IMR-90 (cell line): ENCODE results near the gene ZNF407. TPM values are rescaled to one million over a fixed set of nuclear protein-coding genes. Genes with fewer than 3 reads are reported as not detected.

Experiments used
- ATAC-seq: fragments of 200-7000 bp; cut with Tn5 transposase; 2 replicates; pipeline ENCODE4 v1.9.1; 2020; ENCODE audit warnings: low read depth, mild to moderate bottlenecking, moderate library complexity
- BruUV-seq: library from RNA; stranded (reverse); fragments of 400-500 nt; replicated peaks from 2 replicates; lab custom pipeline; 2021; lab: Mats Ljungman, UMichigan
- CTCF ChIA-PET: fragments of 300-600 bp; formaldehyde crosslinking; extraction: SDS; loops from one replicate; lab custom pipeline; 2021; ENCODE audit warnings: antibody characterized with exemption; lab: Yijun Ruan, JAX
- POLR2A ChIA-PET: fragments of 300-600 bp; sonication (Branson Sonifier 250); formaldehyde crosslinking; loops from one replicate; lab custom pipeline; 2022; ENCODE audit warnings: antibody characterized with exemption; ENCODE audit not compliant: unreplicated experiment; lab: Charles Lee
- DNase-seq: peaks from one replicate; pipeline ENCODE4 v3.0.0; 2013
- H2AFZ ChIP-seq: replicated peaks from 2 replicates; pipeline ENCODE3; 2013; ENCODE audit warnings: low read length, mild to moderate bottlenecking; ENCODE audit not compliant: poor library complexity
- H2AK5ac ChIP-seq: 2 replicates; pipeline ENCODE4 v1.6.1; 2013; ENCODE audit warnings: low read depth, low read length, inconsistent platforms
- H2AK9ac ChIP-seq: replicated peaks from 2 replicates; pipeline ENCODE3; 2013; ENCODE audit warnings: mild to moderate bottlenecking, low read depth, low read length, moderate library complexity; ENCODE audit not compliant: poor library complexity
- H2BK120ac ChIP-seq: 2 replicates; pipeline ENCODE4 v1.6.1; 2013; ENCODE audit warnings: low read depth, low read length, inconsistent platforms
- H2BK15ac ChIP-seq: 3 replicates; pipeline ENCODE4 v1.6.1; 2013; ENCODE audit warnings: low read depth, low read length, inconsistent platforms
- H2BK20ac ChIP-seq: 2 replicates; pipeline ENCODE4 v1.6.1; 2013; ENCODE audit warnings: low read depth, mild to moderate bottlenecking, inconsistent platforms, low read length, moderate library complexity
- H2BK5ac ChIP-seq: 2 replicates; pipeline ENCODE4 v1.6.1; 2013; ENCODE audit warnings: mild to moderate bottlenecking, low read depth, low read length, inconsistent platforms; ENCODE audit not compliant: poor library complexity, severe bottlenecking
- H3K14ac ChIP-seq: replicated peaks from 2 replicates; pipeline ENCODE4 v1.6.1; 2013; ENCODE audit warnings: low read depth, low read length, inconsistent platforms
- H3K18ac ChIP-seq: 2 replicates; pipeline ENCODE4 v1.6.1; 2013; ENCODE audit warnings: low read depth, low read length, control low read depth
- H3K23ac ChIP-seq: 2 replicates; pipeline ENCODE4 v1.6.1; 2013; ENCODE audit warnings: low read depth, low read length, inconsistent platforms
- H3K27ac ChIP-seq: 2 replicates; pipeline ENCODE4 v1.5.1; 2013; ENCODE audit warnings: mild to moderate bottlenecking, control low read depth, low read length; ENCODE audit not compliant: insufficient read depth
- H3K27me3 ChIP-seq: 2 replicates; pipeline ENCODE4 v1.6.1; 2013; ENCODE audit warnings: low read length; ENCODE audit not compliant: control insufficient read depth, insufficient read depth
- H3K36me3 ChIP-seq: 2 replicates; pipeline ENCODE4 v1.6.1; 2013; ENCODE audit warnings: low read length, mixed read lengths; ENCODE audit not compliant: control insufficient read depth, insufficient read depth
- H3K4ac ChIP-seq: 2 replicates; pipeline ENCODE4 v1.6.1; 2013; ENCODE audit warnings: low read depth, low read length, inconsistent platforms
- H3K4me1 ChIP-seq: 2 replicates; pipeline ENCODE4 v1.6.1; 2013; ENCODE audit warnings: low read length, mixed read lengths; ENCODE audit not compliant: control insufficient read depth, insufficient read depth
- H3K4me2 ChIP-seq: 2 replicates; pipeline ENCODE4 v1.6.1; 2013; ENCODE audit warnings: low read depth, mild to moderate bottlenecking, control low read depth, low read length, moderate library complexity
- H3K4me3 ChIP-seq: 2 replicates; pipeline ENCODE4 v1.5.1; 2013; ENCODE audit warnings: low read depth, mild to moderate bottlenecking, control low read depth, low read length, moderate library complexity; ENCODE audit not compliant: insufficient read depth
- H3K56ac ChIP-seq: 2 replicates; pipeline ENCODE4 v1.6.1; 2013; ENCODE audit warnings: low read length, inconsistent platforms; ENCODE audit not compliant: insufficient read depth; ENCODE audit errors: extremely low read depth
- H3K79me1 ChIP-seq, 2 experiments: 2 replicates each; pipeline ENCODE4 v1.6.1; 2013; ENCODE audit warnings: low read length in 2 of 2, inconsistent platforms in 1 of 2, low read depth in 1 of 2
- H3K9ac ChIP-seq: 2 replicates; pipeline ENCODE4 v1.6.1; 2013; ENCODE audit warnings: low read depth, low read length, control low read depth
- H3K9me1 ChIP-seq: 2 replicates; pipeline ENCODE4 v1.6.1; 2013; ENCODE audit warnings: low read length, inconsistent platforms; ENCODE audit not compliant: insufficient read depth
- H3K9me3 ChIP-seq: 2 replicates; pipeline ENCODE4 v1.6.1; 2013; ENCODE audit warnings: low read length; ENCODE audit not compliant: control insufficient read depth, insufficient read depth
- H4K20me1 ChIP-seq: 2 replicates; pipeline ENCODE4 v1.6.1; 2013; ENCODE audit warnings: low read length, inconsistent platforms; ENCODE audit not compliant: insufficient read depth
- H4K5ac ChIP-seq: 2 replicates; pipeline ENCODE4 v1.6.1; 2013; ENCODE audit warnings: mild to moderate bottlenecking, low read depth, low read length, control low read depth
- H4K8ac ChIP-seq, 2 experiments: 2 replicates each; pipeline ENCODE4 v1.6.1; 2013; ENCODE audit warnings: low read depth in 2 of 2, low read length in 2 of 2, control low read depth in 1 of 2, inconsistent platforms in 1 of 2
- H4K91ac ChIP-seq: 2 replicates; pipeline ENCODE4 v1.6.1; 2013; ENCODE audit warnings: low read depth, low read length, inconsistent platforms; ENCODE audit not compliant: insufficient read depth
- BHLHE40 ChIP-seq: fragments of 150-350 bp; IDR thresholded peaks from 2 replicates; pipeline ENCODE4 v1.6.1; 2016; ENCODE audit warnings: mild to moderate bottlenecking, low read depth, low read length
- CEBPB ChIP-seq: IDR thresholded peaks from 2 replicates; pipeline ENCODE4 v1.6.1; 2012; ENCODE audit warnings: low read depth, low read length, improper control_type of control experiment
- CHD1 ChIP-seq: IDR thresholded peaks from 2 replicates; pipeline ENCODE4 v1.6.1; 2012; ENCODE audit warnings: low read depth, low read length, improper control_type of control experiment
- FOS ChIP-seq: fragments of 150-350 bp; IDR thresholded peaks from 2 replicates; pipeline ENCODE4 v1.6.1; 2016; ENCODE audit warnings: low read depth, low read length
- MAFK ChIP-seq: IDR thresholded peaks from 2 replicates; pipeline ENCODE4 v1.6.1; 2012; ENCODE audit warnings: low read depth, low read length, improper control_type of control experiment
- MAZ ChIP-seq: IDR thresholded peaks from 2 replicates; pipeline ENCODE4 v1.6.1; 2012; ENCODE audit warnings: low read depth, mild to moderate bottlenecking, low read length, improper control_type of control experiment, moderate library complexity, borderline replicate concordance
- MXI1 ChIP-seq: IDR thresholded peaks from 2 replicates; pipeline ENCODE4 v1.6.1; 2012; ENCODE audit warnings: low read depth, mild to moderate bottlenecking, low read length, moderate library complexity, borderline replicate concordance
- NFE2L2 ChIP-seq: fragments of 150-350 bp; IDR thresholded peaks from 2 replicates; pipeline ENCODE4 v1.6.1; 2016; ENCODE audit warnings: low read depth, mild to moderate bottlenecking, low read length
- POLR2A ChIP-seq: IDR thresholded peaks from 2 replicates; pipeline ENCODE4 v1.6.1; 2012; ENCODE audit warnings: mild to moderate bottlenecking, low read depth, low read length
- RAD21 ChIP-seq: IDR thresholded peaks from 2 replicates; pipeline ENCODE4 v1.6.1; 2012; ENCODE audit warnings: low read length, improper control_type of control experiment
- RCOR1 ChIP-seq: IDR thresholded peaks from 2 replicates; pipeline ENCODE4 v1.6.1; 2012; ENCODE audit warnings: mild to moderate bottlenecking, low read length, improper control_type of control experiment; ENCODE audit not compliant: insufficient replicate concordance
- RFX5 ChIP-seq: IDR thresholded peaks from 2 replicates; pipeline ENCODE4 v1.8.0; 2012; ENCODE audit warnings: low read depth, mild to moderate bottlenecking, low read length, moderate library complexity
- SMC3 ChIP-seq: fragments of 150-350 bp; IDR thresholded peaks from 2 replicates; pipeline ENCODE4 v1.6.1; 2016; ENCODE audit warnings: low read depth, mild to moderate bottlenecking, antibody characterized with exemption, low read length, moderate library complexity
- WGBS, 2 experiments: methylation state at CpG; one replicate each; pipeline versions ENCODE4 v1.1.5 to v1.1.7; 2013; ENCODE audit warnings: missing lambda C conversion rate in 2 of 2; ENCODE audit not compliant: insufficient read length in 1 of 2; ENCODE audit errors: extremely low coverage in 2 of 2; 5-methylcytosine and 5-hydroxymethylcytosine counted together
- dilution Hi-C: fragments of 300-500 bp; cut with HindIII; formaldehyde crosslinking; loops from one replicate; pipeline ENCODE4 v1.14.3; 2018; ENCODE audit warnings: low sequenced_read_pairs; ENCODE audit not compliant: unreplicated experiment
- in situ Hi-C: fragments of 300-500 bp; cut with MboI; formaldehyde crosslinking; loops from 3 replicates; pipeline ENCODE4 v1.14.3; 2019; ENCODE audit warnings: low sequenced_read_pairs, inconsistent platforms, mixed read lengths
- intact Hi-C: fragments of 100-400 bp; cut with micrococcal nuclease; formaldehyde crosslinking; loops from 2 replicates; pipeline ENCODE4 v1.10.0; 2022
- polyA plus RNA-seq, 3 experiments: library from polyadenylated mRNA; depleted of rRNA; stranded (reverse); fragments of >200 nt; gene quantifications; 2 replicates each; pipeline ENCODE4 v1.2.3, GENCODE V29; 2012; ENCODE audit warnings: low replicate concordance in 1 of 3
- total RNA-seq: library from RNA; depleted of rRNA; stranded (reverse); fragments of >200 nt; gene quantifications from 2 replicates; pipeline ENCODE4 v1.2.3, GENCODE V29; 2012
- TF ChIP-seq, protein P1 (sequence below): fragments of 150-350 bp; IDR thresholded peaks from 2 replicates; pipeline ENCODE4 v1.6.1; 2016; ENCODE audit warnings: low read depth, mild to moderate bottlenecking, low read length, moderate library complexity, borderline replicate concordance
- TF ChIP-seq, protein P2 (sequence below): fragments of 150-350 bp; IDR thresholded peaks from 2 replicates; pipeline ENCODE4 v1.6.1; 2017; ENCODE audit warnings: mild to moderate bottlenecking, antibody characterized with exemption, low read length, low read depth
- TF ChIP-seq, protein P3 (sequence below): conservative IDR thresholded peaks from 2 replicates; pipeline ENCODE4 v1.5.1; 2012; ENCODE audit warnings: mild to moderate bottlenecking, low read depth, low read length, improper control_type of control experiment

The ZNF407 gene
- total and polyA plus RNA-seq, 2 of the 4 experiments (the other 2 are of a cell fraction): 3.1 to 20.1 TPM

- H2BK15ac ChIP-seq: no peak overlapping the region
- no peak overlapping the region for H3K14ac ChIP-seq
- no peak overlapping the region for H2BK120ac ChIP-seq
- no peak overlapping the region for H2BK5ac ChIP-seq
- H3K79me1 ChIP-seq: no peaks in the 10 kb centered on the region
- no peaks in the 10 kb centered on the region for H3K36me3 ChIP-seq
- TF ChIP-seq CEBPB (no peak), MAFK (no peak), MAZ (no peak), BHLHE40 (no peak), RCOR1 (no peak), MXI1 (no peak), CHD1 (no peak), NFE2L2 (no peak), RAD21 (no peak), RFX5 (no peak), SMC3 (no peak), FOS (no peak), POLR2A (no peak)
- TF ChIP-seq, protein P1, sequence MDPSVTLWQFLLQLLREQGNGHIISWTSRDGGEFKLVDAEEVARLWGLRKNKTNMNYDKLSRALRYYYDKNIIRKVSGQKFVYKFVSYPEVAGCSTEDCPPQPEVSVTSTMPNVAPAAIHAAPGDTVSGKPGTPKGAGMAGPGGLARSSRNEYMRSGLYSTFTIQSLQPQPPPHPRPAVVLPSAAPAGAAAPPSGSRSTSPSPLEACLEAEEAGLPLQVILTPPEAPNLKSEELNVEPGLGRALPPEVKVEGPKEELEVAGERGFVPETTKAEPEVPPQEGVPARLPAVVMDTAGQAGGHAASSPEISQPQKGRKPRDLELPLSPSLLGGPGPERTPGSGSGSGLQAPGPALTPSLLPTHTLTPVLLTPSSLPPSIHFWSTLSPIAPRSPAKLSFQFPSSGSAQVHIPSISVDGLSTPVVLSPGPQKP: no peak
- TF ChIP-seq, protein P2, sequence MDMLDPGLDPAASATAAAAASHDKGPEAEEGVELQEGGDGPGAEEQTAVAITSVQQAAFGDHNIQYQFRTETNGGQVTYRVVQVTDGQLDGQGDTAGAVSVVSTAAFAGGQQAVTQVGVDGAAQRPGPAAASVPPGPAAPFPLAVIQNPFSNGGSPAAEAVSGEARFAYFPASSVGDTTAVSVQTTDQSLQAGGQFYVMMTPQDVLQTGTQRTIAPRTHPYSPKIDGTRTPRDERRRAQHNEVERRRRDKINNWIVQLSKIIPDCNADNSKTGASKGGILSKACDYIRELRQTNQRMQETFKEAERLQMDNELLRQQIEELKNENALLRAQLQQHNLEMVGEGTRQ: no peak
- TF ChIP-seq, protein P3, sequence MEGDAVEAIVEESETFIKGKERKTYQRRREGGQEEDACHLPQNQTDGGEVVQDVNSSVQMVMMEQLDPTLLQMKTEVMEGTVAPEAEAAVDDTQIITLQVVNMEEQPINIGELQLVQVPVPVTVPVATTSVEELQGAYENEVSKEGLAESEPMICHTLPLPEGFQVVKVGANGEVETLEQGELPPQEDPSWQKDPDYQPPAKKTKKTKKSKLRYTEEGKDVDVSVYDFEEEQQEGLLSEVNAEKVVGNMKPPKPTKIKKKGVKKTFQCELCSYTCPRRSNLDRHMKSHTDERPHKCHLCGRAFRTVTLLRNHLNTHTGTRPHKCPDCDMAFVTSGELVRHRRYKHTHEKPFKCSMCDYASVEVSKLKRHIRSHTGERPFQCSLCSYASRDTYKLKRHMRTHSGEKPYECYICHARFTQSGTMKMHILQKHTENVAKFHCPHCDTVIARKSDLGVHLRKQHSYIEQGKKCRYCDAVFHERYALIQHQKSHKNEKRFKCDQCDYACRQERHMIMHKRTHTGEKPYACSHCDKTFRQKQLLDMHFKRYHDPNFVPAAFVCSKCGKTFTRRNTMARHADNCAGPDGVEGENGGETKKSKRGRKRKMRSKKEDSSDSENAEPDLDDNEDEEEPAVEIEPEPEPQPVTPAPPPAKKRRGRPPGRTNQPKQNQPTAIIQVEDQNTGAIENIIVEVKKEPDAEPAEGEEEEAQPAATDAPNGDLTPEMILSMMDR: no peak
- CTCF ChIA-PET: no interaction called here
- H3K18ac ChIP-seq: no peak overlapping the region
- no peak overlapping the region for H3K27ac ChIP-seq
- WGBS, 2 experiments: 83% methylated on average over 6 of the region's 12 CpGs; no CpG with 5 or more reads in 1 of the 2 experiments
- peaks cover 12% of the 10 kb centered on the region for H3K9me1 ChIP-seq
- intact Hi-C loops (no loop called here), in situ Hi-C loops (no loop called here), dilution Hi-C loops (no loop called here)
- BruUV-seq: no TSS peak
- ATAC-seq (no peak), DNase-seq (no peak)
- no peak overlapping the region for H4K91ac ChIP-seq
- no peak overlapping the region for H2AK9ac ChIP-seq
- H3K4me2 ChIP-seq: no peak overlapping the region
- H3K56ac ChIP-seq: no peak overlapping the region
- no peak overlapping the region for H2AK5ac ChIP-seq
- H3K23ac ChIP-seq: no peak overlapping the region
- H4K5ac ChIP-seq: no peak overlapping the region
- H2BK20ac ChIP-seq: no peak overlapping the region
- no peaks in the 10 kb centered on the region for H4K20me1 ChIP-seq
- no peak overlapping the region for H3K4ac ChIP-seq
- no peak overlapping the region for H3K9ac ChIP-seq
- no peak overlapping the region for H2AFZ ChIP-seq
- H3K4me3 ChIP-seq: no peak overlapping the region
- POLR2A ChIA-PET: no interaction called here
- no peaks in the 10 kb centered on the region for H3K27me3 ChIP-seq
- H3K9me3 ChIP-seq: peaks cover 14% of the 10 kb centered on the region
- no peak overlapping the region for H4K8ac ChIP-seq
- peaks cover 7% of the 10 kb centered on the region for H3K4me1 ChIP-seq
Observed at GRCh38 chr18:75075429-75075841, 477.8 kb downstream of the ZNF407 start.
